Ascending aorta (tissue), 2 donors: ENCODE results near the gene IGSF1. TPM values are rescaled to one million over a fixed set of nuclear protein-coding genes. Genes with fewer than 3 reads are reported as not detected.

Source experiments
- DNase-seq, 2 donors: peaks; one replicate each; pipeline ENCODE4 v3.0.0-alpha.2; 2019; ENCODE audit warnings: low spot score in 2 of 2
- H3K27ac ChIP-seq, 2 donors: fragments of 200-600 bp; sonication (generic); one replicate each; pipeline ENCODE4 v1.5.1; 2016 to 2017; ENCODE audit warnings: mild to moderate bottlenecking in 1 of 2
- H3K27me3 ChIP-seq: fragments of 200-600 bp; sonication (generic); one replicate; pipeline ENCODE4 v1.5.1; 2017
- H3K36me3 ChIP-seq, 2 donors: fragments of 200-600 bp; sonication (generic); one replicate each; pipeline ENCODE4 v1.5.1; 2016
- H3K4me1 ChIP-seq, 2 donors: fragments of 200-600 bp; sonication (generic); one replicate each; pipeline ENCODE4 v1.5.1; 2016 to 2017; ENCODE audit warnings: mild to moderate bottlenecking in 1 of 2
- H3K4me3 ChIP-seq, 2 donors: fragments of 200-600 bp; sonication (generic); one replicate each; pipeline ENCODE4 v1.5.1; 2016 to 2017; ENCODE audit warnings: mild to moderate bottlenecking in 1 of 2
- H3K9me3 ChIP-seq, 2 donors: fragments of 200-600 bp; sonication (generic); one replicate each; pipeline ENCODE4 v1.5.1; 2016
- intact Hi-C: fragments of 100-400 bp; cut with DNase I; formaldehyde crosslinking; loops from one replicate; pipeline ENCODE4 v1.15.1; 2023
- total RNA-seq: library from RNA; depleted of rRNA; stranded (reverse); fragments of >200 nt; gene quantifications from one replicate; pipeline ENCODE4 v1.1.0, GENCODE V29; 2016
- TF ChIP-seq, protein P1 (sequence below), 3 experiments: fragments of 200-600 bp in 2 of 3; fragments of 450-650 bp in 1 of 3; sonication (generic) in 2 of 3; IDR thresholded peaks; one replicate each; pipeline ENCODE4 v1.5.1; 2016 to 2019; ENCODE audit warnings: antibody characterized with exemption in 3 of 3, mild to moderate bottlenecking in 1 of 3, moderate library complexity in 1 of 3

The IGSF1 gene
- total RNA-seq, 1 donor from 2014 or later: 1.5 TPM

DNA sequence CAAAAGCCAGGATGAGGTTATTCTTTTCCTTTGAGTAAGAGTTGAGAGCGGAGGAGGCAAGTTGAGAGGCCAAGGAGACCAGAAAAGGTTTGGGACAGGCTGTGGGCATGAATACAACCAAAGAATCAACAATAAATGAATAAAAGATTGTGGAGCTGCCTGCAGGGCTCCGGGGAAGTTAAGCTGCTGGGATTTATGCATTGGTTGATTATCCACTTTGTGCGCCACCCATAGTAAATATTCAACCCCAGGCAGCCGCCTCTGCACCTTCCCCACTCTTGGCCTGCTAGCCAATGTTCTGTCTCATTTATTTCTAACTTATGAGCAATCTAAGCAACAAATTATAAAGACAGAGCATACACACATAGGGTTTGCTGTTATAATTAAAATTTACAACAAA lies 28.2 kb upstream of the IGSF1 start:
- H3K9me3 ChIP-seq: no peaks in the 10 kb centered on the region
- intact Hi-C loops: no loop called here

DNA sequence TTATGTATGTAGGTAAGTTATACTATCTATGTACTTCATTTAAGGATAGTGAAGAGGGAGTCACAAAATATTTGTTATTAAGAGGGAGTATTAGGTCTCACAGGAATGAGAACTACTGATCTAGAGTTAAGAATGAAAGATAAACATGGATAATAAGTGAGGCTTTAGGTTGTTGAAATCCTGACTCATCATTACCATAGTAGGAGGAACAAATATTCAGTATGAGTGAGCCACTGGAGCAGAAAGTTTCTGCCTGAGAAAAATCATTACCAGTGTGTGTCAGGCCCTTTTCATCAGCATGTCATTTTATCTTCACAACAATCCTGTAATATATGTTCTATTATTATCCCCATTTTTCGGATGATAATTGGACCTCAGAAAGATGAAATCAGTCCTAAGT lies 27.2 kb upstream of the IGSF1 start:
- H3K27me3 ChIP-seq: no peaks in the 10 kb centered on the region
- no peak overlapping the region for H3K4me3 ChIP-seq
- H3K27ac ChIP-seq: no peak overlapping the region
- intact Hi-C loops: no loop called here
- no peaks in the 10 kb centered on the region for H3K4me1 ChIP-seq
- DNase-seq: no peak
- no peaks in the 10 kb centered on the region for H3K9me3 ChIP-seq
- TF ChIP-seq, protein P1, sequence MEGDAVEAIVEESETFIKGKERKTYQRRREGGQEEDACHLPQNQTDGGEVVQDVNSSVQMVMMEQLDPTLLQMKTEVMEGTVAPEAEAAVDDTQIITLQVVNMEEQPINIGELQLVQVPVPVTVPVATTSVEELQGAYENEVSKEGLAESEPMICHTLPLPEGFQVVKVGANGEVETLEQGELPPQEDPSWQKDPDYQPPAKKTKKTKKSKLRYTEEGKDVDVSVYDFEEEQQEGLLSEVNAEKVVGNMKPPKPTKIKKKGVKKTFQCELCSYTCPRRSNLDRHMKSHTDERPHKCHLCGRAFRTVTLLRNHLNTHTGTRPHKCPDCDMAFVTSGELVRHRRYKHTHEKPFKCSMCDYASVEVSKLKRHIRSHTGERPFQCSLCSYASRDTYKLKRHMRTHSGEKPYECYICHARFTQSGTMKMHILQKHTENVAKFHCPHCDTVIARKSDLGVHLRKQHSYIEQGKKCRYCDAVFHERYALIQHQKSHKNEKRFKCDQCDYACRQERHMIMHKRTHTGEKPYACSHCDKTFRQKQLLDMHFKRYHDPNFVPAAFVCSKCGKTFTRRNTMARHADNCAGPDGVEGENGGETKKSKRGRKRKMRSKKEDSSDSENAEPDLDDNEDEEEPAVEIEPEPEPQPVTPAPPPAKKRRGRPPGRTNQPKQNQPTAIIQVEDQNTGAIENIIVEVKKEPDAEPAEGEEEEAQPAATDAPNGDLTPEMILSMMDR (IDR thresholded peaks at IDR 0.05): no peak
- no peaks in the 10 kb centered on the region for H3K36me3 ChIP-seq

More for the DNA sequence above, 28.2 kb upstream of the IGSF1 start:
- TF ChIP-seq, protein P1 (IDR thresholded peaks at IDR 0.05): no peak
- DNase-seq: no peak
- Histone ChIP-seq H3K4me1 (no peaks in the 10 kb centered on the region), H3K4me3 (no peak overlapping the region), H3K36me3 (no peaks in the 10 kb centered on the region), H3K27me3 (no peaks in the 10 kb centered on the region), H3K27ac (no peak overlapping the region)

DNA sequence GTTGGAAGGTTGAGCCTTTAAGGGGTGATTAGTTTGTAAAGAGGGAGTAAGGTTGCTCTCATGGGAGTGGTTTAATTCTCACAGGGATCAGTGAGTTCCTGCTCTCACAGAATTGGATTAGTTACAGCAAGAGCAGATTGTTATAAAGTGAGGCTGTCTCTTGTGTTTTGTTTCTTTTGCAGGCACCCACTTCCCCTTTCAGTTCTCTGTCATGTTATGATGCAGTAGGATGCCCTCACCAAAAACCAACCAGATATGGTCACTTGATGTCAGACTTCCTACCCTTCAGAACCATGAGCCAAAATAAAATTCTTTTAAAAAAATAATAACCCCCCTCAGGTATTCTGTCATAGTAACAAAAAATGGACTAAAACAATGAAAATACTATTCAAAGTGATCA lies 19.9 kb upstream of the IGSF1 start:
- intact Hi-C loops: no loop called here
- no peak overlapping the region for H3K4me3 ChIP-seq
- H3K27me3 ChIP-seq: no peaks in the 10 kb centered on the region
- H3K4me1 ChIP-seq: no peaks in the 10 kb centered on the region
- no peaks in the 10 kb centered on the region for H3K9me3 ChIP-seq
- no peaks in the 10 kb centered on the region for H3K36me3 ChIP-seq
- no peak overlapping the region for H3K27ac ChIP-seq
- TF ChIP-seq, protein P1 (IDR thresholded peaks at IDR 0.05): no peak
- DNase-seq: no peak

DNA sequence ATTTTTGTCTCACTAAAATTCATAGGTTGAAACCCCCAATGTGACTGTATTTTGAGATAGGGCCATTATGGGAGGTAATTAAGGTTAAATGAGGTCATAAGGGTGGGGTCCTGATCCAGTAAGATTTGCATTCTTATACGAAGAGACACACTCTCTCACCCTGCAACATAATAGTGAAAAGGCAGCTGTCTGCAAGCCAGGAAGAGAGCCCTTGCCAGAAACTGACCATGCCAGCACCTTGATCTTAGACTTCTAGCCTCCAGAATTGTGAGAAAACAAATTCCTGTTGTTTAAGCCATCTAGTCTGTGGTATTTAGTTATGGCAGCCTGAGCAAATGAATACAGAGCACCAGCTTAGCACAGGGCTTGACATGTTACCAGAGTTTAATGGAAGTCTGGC lies 17.5 kb upstream of the IGSF1 start:
- no peak for DNase-seq
- intact Hi-C loops: no loop called here
- no peaks in the 10 kb centered on the region for H3K27me3 ChIP-seq

DNA sequence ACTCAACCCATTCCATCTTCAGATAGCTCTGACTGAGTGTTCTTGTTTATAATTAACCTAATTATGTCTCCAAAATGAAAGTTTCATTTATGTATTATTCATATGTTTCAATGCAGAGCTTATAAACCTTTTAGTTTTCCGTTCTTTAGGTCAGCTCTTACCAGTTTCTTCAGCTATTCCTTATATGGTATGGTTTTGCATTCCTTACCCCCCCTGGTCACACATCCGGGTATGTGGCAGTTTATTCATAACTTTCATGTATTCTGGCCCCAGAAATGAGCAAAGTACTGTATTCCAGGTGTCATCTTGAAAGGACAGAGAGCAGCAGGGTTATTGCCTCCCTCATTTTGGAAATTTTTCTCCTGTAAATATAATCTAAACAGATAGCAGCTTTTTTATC lies 16.8 kb upstream of the IGSF1 start:
- Histone ChIP-seq H3K36me3 (no peaks in the 10 kb centered on the region), H3K9me3 (no peaks in the 10 kb centered on the region), H3K4me3 (no peak overlapping the region), H3K27ac (no peak overlapping the region), H3K4me1 (no peaks in the 10 kb centered on the region), H3K27me3 (no peaks in the 10 kb centered on the region)
- intact Hi-C loops: no loop called here
- TF ChIP-seq, protein P1 (IDR thresholded peaks at IDR 0.05): no peak
- DNase-seq: no peak

More for the DNA sequence above, 17.5 kb upstream of the IGSF1 start:
- H3K9me3 ChIP-seq: no peaks in the 10 kb centered on the region
- H3K4me1 ChIP-seq: no peaks in the 10 kb centered on the region
- TF ChIP-seq, protein P1 (IDR thresholded peaks at IDR 0.05): no peak
- no peak overlapping the region for H3K27ac ChIP-seq
- H3K4me3 ChIP-seq: no peak overlapping the region
- no peaks in the 10 kb centered on the region for H3K36me3 ChIP-seq

DNA sequence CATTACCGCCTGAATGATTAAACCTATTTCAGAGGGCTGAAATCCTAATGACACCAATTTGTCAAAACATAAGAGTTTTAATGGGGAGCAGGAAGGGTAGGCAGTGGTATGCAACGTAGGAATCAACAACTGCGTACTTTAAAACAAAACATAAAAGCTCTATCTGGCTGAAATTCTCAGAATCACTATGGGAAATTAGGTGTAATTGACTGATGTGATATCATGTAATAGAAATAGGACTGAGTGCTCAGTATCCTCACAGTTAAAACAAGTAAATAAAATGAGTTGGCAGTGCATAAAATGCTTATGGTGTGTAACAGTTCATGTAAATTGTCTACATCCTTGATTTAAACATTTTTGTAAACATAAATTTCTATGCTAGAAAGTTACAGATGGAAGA lies 13.6 kb upstream of the IGSF1 start:
- no peak overlapping the region for H3K4me3 ChIP-seq
- H3K9me3 ChIP-seq: no peaks in the 10 kb centered on the region
- intact Hi-C loops: no loop called here
- no peaks in the 10 kb centered on the region for H3K27me3 ChIP-seq
- no peaks in the 10 kb centered on the region for H3K4me1 ChIP-seq
- TF ChIP-seq, protein P1 (IDR thresholded peaks at IDR 0.05): no peak
- H3K27ac ChIP-seq: no peak overlapping the region
- no peak for DNase-seq
- no peaks in the 10 kb centered on the region for H3K36me3 ChIP-seq
